Gastrocnemius medialis (tissue), 4 donors: ENCODE results near the gene NR2F1. TPM values are rescaled to one million over a fixed set of nuclear protein-coding genes. Genes with fewer than 3 reads are reported as not detected.

Experiments
- ATAC-seq, 2 donors: fragments of 150-250 bp; one replicate each; pipeline ENCODE4 v1.9.1; 2016
- DNase-seq, 2 donors: peaks; one replicate each; pipeline ENCODE4 v3.0.0-alpha.2; 2019
- H3K27ac ChIP-seq, 4 donors: fragments of 200-600 bp; sonication (generic); 1 replicate in 1 of 4; 2 replicates in 3 of 4; pipeline ENCODE4 v1.5.1; 2016 to 2018; ENCODE audit warnings: mild to moderate bottlenecking in 2 of 4, moderate library complexity in 1 of 4
- H3K27me3 ChIP-seq, 3 donors: fragments of 200-600 bp; sonication (generic) in 2 of 3; 1 replicate in 1 of 3; 2 replicates in 2 of 3; pipeline versions ENCODE4 v1.5.1 to v1.6.0; 2016 to 2019; ENCODE audit warnings: mild to moderate bottlenecking in 1 of 3, moderate library complexity in 1 of 3
- H3K36me3 ChIP-seq, 2 donors: fragments of 200-600 bp; sonication (generic) in 1 of 2; one replicate each; pipeline ENCODE4 v1.5.1; 2017 to 2018
- H3K4me1 ChIP-seq, 2 donors: fragments of 200-600 bp; sonication (generic) in 1 of 2; one replicate each; pipeline ENCODE4 v1.5.1; 2016 to 2017; ENCODE audit warnings: mild to moderate bottlenecking in 2 of 2
- H3K4me3 ChIP-seq, 4 donors: fragments of 200-600 bp; sonication (generic) in 3 of 4; 1 replicate in 1 of 4; 2 replicates in 3 of 4; pipeline ENCODE4 v1.5.1; 2016 to 2019; ENCODE audit warnings: mild to moderate bottlenecking in 2 of 4
- H3K9me3 ChIP-seq, 3 donors: fragments of 200-600 bp; sonication (generic) in 2 of 3; 1 replicate in 1 of 3; 2 replicates in 2 of 3; pipeline ENCODE4 v1.5.1; 2016 to 2019
- CTCF ChIP-seq, 5 experiments: fragments of 450-650 bp in 3 of 5; fragments of 200-600 bp in 2 of 5; sonication (generic) in 2 of 5; IDR thresholded peaks in 4 of 5; conservative IDR thresholded peaks in 1 of 5; 1 replicate in 4 of 5; 2 replicates in 1 of 5; pipeline ENCODE4 v1.5.1; 2016 to 2019; ENCODE audit warnings: antibody characterized with exemption in 5 of 5, mild to moderate bottlenecking in 3 of 5, moderate library complexity in 3 of 5
- POLR2A ChIP-seq, 2 donors: fragments of 450-650 bp; IDR thresholded peaks; one replicate each; pipeline ENCODE4 v1.6.1; 2017; ENCODE audit warnings: antibody characterized with exemption in 2 of 2, mild to moderate bottlenecking in 2 of 2, moderate library complexity in 2 of 2
- in situ Hi-C, 4 donors: fragments of 200-750 bp; cut with MboI; loops; one replicate each; pipeline versions ENCODE4 v1.15.0 to v1.8.0; 2017; ENCODE audit warnings: low sequenced_read_pairs in 4 of 4
- intact Hi-C: fragments of 100-400 bp; cut with DNase I; formaldehyde crosslinking; loops from one replicate; pipeline ENCODE4 v1.15.1; 2023; ENCODE audit warnings: low total_unique reads
- total RNA-seq, 4 donors: library from RNA; depleted of rRNA; stranded (reverse); fragments of >200 nt; gene quantifications; one replicate each; pipeline versions ENCODE4 v1.1.0 to v1.2.3, GENCODE V29; 2016

The NR2F1 gene
- total RNA-seq, 4 donors from 2014 or later: 0.36 to 0.55 TPM; not detected in 2

- DNase-seq: no peak
- in situ Hi-C loops (loop anchor here in 1 of 4 donors (25.0 kb wide), 2 partner anchors 197 to 322 kb away; no protein-coding TSS in a partner anchor), intact Hi-C loops (no loop called here)
- no peak for ATAC-seq
- TF ChIP-seq POLR2A (IDR thresholded peaks at IDR 0.05) (no peak), CTCF (IDR thresholded peaks at IDR 0.05 in 4 of 5, conservative IDR thresholded peaks at IDR 0.05 in 1 of 5) (no peak)
- Histone ChIP-seq H3K27ac (no peak overlapping the region), H3K27me3 (peaks cover 54 to 73% (median 55%) of the 10 kb centered on the region in 3 donors), H3K36me3 (no peaks in the 10 kb centered on the region), H3K4me1 (no peaks in the 10 kb centered on the region), H3K9me3 (no peaks in the 10 kb centered on the region), H3K4me3 (no peak overlapping the region)
These were observed 7.5 kb downstream of the NR2F1 start for GRCh38 chr5:93590493-93590892.

- TF ChIP-seq CTCF (IDR thresholded peaks at IDR 0.05 in 4 of 5, conservative IDR thresholded peaks at IDR 0.05 in 1 of 5) (no peak), POLR2A (IDR thresholded peaks at IDR 0.05) (no peak)
- H3K9me3 ChIP-seq: no peaks in the 10 kb centered on the region
- ATAC-seq (no peak), DNase-seq (no peak)
- peaks cover 54 to 73% (median 56%) of the 10 kb centered on the region in 3 donors for H3K27me3 ChIP-seq
- intact Hi-C loops: no loop called here
- no peaks in the 10 kb centered on the region for H3K4me1 ChIP-seq
- no peaks in the 10 kb centered on the region for H3K36me3 ChIP-seq
- no peak overlapping the region for H3K4me3 ChIP-seq
- H3K27ac ChIP-seq: no peak overlapping the region
- in situ Hi-C loops: loop anchor here in 1 of 4 donors (25.0 kb wide), 2 partner anchors 196 to 321 kb away; no protein-coding TSS in a partner anchor
These were observed 8.4 kb downstream of the NR2F1 start for GRCh38 chr5:93591323-93591945.

- in situ Hi-C loops (loop anchor here in 1 of 4 donors (25.0 kb wide), 2 partner anchors 194 to 319 kb away; no protein-coding TSS in a partner anchor), intact Hi-C loops (no loop called here)
- Histone ChIP-seq H3K36me3 (no peaks in the 10 kb centered on the region), H3K27me3 (peaks cover 54 to 73% (median 56%) of the 10 kb centered on the region in 3 donors), H3K9me3 (no peaks in the 10 kb centered on the region), H3K4me1 (no peaks in the 10 kb centered on the region), H3K4me3 (no peak overlapping the region), H3K27ac (no peak overlapping the region)
- TF ChIP-seq CTCF (IDR thresholded peaks at IDR 0.05 in 4 of 5, conservative IDR thresholded peaks at IDR 0.05 in 1 of 5) (no peak), POLR2A (IDR thresholded peaks at IDR 0.05) (no peak)
- DNase-seq (no peak), ATAC-seq (no peak)
These were observed 9.9 kb downstream of the NR2F1 start for GRCh38 chr5:93592883-93593282.

GRCh38 chr5:93593476-93594131, 10.6 kb downstream of the NR2F1 start:
- Histone ChIP-seq H3K36me3 (no peaks in the 10 kb centered on the region), H3K27ac (no peak overlapping the region), H3K4me3 (no peak overlapping the region), H3K27me3 (peaks cover 58 to 77% (median 60%) of the 10 kb centered on the region in 3 donors), H3K4me1 (no peaks in the 10 kb centered on the region), H3K9me3 (no peaks in the 10 kb centered on the region)
- no peak for TF ChIP-seq CTCF (IDR thresholded peaks at IDR 0.05 in 4 of 5, conservative IDR thresholded peaks at IDR 0.05 in 1 of 5)
- no peak for TF ChIP-seq POLR2A (IDR thresholded peaks at IDR 0.05)
- ATAC-seq: no peak
- no peak for DNase-seq
- intact Hi-C loops: no loop called here
- in situ Hi-C loops: loop anchor here in 1 of 4 donors (25.0 kb wide), 2 partner anchors 194 to 319 kb away; no protein-coding TSS in a partner anchor
